Nephron progenitor cell (in vitro differentiated cells): ENCODE results near the gene ING1.
A peak's percentile ranks its signal among the peaks of the same experiment; 100 is the strongest.
"Not testable (repeated sequence)": the region's sequence is repeated elsewhere in the genome, so short reads cannot be mapped to it uniquely, and the experiment has no call there.

Source experiments
- DNase-seq: peaks from one replicate; pipeline ENCODE4 v3.0.0; 2021
- H3K27ac Mint-ChIP-seq: 2 replicates; pipeline ENCODE4 v1.8.0; 2021; ENCODE audit warnings: mild to moderate bottlenecking, moderate library complexity, mixed read lengths
- H3K27me3 Mint-ChIP-seq: 2 replicates; pipeline ENCODE4 v1.8.0; 2021; ENCODE audit warnings: mild to moderate bottlenecking, low read depth, mixed read lengths; ENCODE audit not compliant: poor library complexity
- H3K36me3 Mint-ChIP-seq: 2 replicates; pipeline ENCODE4 v1.8.0; 2021; ENCODE audit warnings: low read depth, mixed read lengths
- H3K4me1 Mint-ChIP-seq: 2 replicates; pipeline ENCODE4 v1.8.0; 2021; ENCODE audit warnings: mixed read lengths
- H3K4me3 Mint-ChIP-seq: 2 replicates; pipeline ENCODE4 v1.8.0; 2021; ENCODE audit warnings: mild to moderate bottlenecking, moderate library complexity, mixed read lengths
- H3K9me3 Mint-ChIP-seq: 2 replicates; pipeline ENCODE4 v1.8.0; 2021; ENCODE audit warnings: mild to moderate bottlenecking, moderate library complexity, mixed read lengths
- TF ChIP-seq, protein P1 (sequence below): fragments of 200-600 bp; sonication (generic); IDR thresholded peaks from 2 replicates; pipeline ENCODE4 v1.5.0; 2021; ENCODE audit warnings: antibody characterized with exemption

The ING1 gene

DNA sequence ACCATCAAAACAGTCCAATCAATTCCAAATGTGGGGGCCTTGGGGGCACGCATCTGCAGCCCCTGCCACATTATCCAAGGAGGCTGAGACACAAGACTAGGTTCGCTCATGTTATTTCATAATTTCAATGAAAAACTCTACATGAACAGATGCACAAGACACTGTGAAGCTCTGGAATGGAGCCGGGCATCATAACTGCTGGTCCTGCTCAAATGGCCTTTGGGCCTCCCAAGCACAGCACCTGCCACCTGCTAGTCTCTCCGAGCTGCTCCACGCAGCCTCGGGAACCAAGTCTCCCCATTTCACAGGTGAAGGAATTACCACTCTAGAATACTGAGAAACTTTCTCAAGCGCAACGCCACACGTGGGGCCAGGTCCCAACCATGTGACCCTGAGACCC, 24.5 kb upstream of the ING1 start:
- peaks cover 53% of the 10 kb centered on the region for H3K36me3 Mint-ChIP-seq
- TF ChIP-seq, protein P1, sequence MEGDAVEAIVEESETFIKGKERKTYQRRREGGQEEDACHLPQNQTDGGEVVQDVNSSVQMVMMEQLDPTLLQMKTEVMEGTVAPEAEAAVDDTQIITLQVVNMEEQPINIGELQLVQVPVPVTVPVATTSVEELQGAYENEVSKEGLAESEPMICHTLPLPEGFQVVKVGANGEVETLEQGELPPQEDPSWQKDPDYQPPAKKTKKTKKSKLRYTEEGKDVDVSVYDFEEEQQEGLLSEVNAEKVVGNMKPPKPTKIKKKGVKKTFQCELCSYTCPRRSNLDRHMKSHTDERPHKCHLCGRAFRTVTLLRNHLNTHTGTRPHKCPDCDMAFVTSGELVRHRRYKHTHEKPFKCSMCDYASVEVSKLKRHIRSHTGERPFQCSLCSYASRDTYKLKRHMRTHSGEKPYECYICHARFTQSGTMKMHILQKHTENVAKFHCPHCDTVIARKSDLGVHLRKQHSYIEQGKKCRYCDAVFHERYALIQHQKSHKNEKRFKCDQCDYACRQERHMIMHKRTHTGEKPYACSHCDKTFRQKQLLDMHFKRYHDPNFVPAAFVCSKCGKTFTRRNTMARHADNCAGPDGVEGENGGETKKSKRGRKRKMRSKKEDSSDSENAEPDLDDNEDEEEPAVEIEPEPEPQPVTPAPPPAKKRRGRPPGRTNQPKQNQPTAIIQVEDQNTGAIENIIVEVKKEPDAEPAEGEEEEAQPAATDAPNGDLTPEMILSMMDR: no peak
- DNase-seq: no peak
- H3K4me1 Mint-ChIP-seq: peaks cover 19% of the 10 kb centered on the region
- H3K27me3 Mint-ChIP-seq: no peaks in the 10 kb centered on the region
- H3K9me3 Mint-ChIP-seq: no peaks in the 10 kb centered on the region
- H3K27ac Mint-ChIP-seq: no peak overlapping the region
- no peak overlapping the region for H3K4me3 Mint-ChIP-seq

DNA sequence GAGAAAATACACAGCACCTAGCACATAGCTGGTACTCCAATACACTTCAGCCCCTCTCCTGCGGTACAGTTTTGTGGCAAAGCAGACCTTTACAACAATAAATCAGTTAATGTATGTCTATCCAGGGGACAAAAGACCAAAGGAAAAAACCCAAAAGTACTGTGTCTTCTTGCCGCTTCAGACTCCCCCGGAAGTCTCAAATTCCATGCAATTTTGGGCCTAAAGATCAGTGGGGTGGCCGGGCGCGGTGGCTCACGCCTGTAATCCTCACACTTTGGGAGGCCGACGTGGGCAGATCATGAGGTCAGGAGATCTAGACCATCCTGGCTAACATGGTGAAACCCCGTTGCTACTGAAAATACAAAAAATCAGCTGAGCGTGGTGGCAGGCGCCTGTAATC, 23.8 kb upstream of the ING1 start:
- no peak for DNase-seq
- no peaks in the 10 kb centered on the region for H3K9me3 Mint-ChIP-seq
- H3K4me1 Mint-ChIP-seq: peaks cover 19% of the 10 kb centered on the region
- TF ChIP-seq, protein P1: no peak
- H3K36me3 Mint-ChIP-seq: peaks cover 57% of the 10 kb centered on the region
- H3K27ac Mint-ChIP-seq: peak overlapping the region; percentile 67
- no peak overlapping the region for H3K4me3 Mint-ChIP-seq
- no peaks in the 10 kb centered on the region for H3K27me3 Mint-ChIP-seq

DNA sequence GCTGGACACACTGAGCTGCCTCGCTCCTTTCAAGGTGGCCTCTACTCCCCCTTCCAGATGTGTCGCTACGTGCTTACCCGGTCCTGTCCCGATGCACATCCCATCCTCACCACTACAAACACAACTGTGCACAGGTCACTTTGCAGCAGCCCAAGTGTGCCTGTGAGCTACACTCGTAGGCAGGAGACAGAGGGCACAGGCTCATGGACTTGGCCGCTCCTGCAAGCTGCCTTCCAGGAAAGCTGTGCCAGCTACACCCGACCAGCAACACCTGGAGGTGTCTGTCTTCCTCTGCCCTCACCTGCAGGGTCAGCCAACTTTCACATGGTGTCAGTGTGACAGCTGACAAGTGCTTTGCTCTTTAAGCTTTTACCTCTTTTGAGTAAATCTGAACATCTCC, 23.0 kb upstream of the ING1 start:
- DNase-seq: no peak
- no peaks in the 10 kb centered on the region for H3K27me3 Mint-ChIP-seq
- peaks cover 14% of the 10 kb centered on the region for H3K4me1 Mint-ChIP-seq
- peaks cover 52% of the 10 kb centered on the region for H3K36me3 Mint-ChIP-seq
- no peaks in the 10 kb centered on the region for H3K9me3 Mint-ChIP-seq
- H3K4me3 Mint-ChIP-seq: no peak overlapping the region
- TF ChIP-seq, protein P1: no peak
- peak overlapping the region; percentile 61 for H3K27ac Mint-ChIP-seq

DNA sequence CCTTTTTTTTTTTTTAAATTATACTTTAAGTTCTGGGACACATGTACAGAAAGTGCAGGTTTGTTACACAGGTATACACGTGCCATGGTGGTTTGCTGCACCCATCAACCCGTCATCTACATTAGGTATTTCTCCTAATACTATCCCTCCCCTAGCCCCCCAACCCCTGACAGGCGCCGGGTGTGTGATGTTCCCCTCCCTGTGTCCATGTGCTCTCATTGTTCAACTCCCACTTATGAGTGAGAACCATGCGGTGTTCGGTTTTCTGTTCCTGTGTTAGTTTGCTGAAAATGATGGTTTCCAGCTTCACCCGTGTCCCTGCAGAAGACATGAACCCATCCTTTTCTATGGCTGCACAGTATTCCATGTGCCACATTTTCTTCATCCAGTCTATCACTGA, 17.7 kb upstream of the ING1 start:
- not testable (repeated sequence) for H3K9me3 Mint-ChIP-seq, H3K27me3 Mint-ChIP-seq, DNase-seq, H3K4me3 Mint-ChIP-seq
- H3K27ac Mint-ChIP-seq: peak overlapping the region; percentile 48
- H3K4me1 Mint-ChIP-seq: peaks cover 10% of the 10 kb centered on the region
- H3K36me3 Mint-ChIP-seq: peaks cover 69% of the 10 kb centered on the region

DNA sequence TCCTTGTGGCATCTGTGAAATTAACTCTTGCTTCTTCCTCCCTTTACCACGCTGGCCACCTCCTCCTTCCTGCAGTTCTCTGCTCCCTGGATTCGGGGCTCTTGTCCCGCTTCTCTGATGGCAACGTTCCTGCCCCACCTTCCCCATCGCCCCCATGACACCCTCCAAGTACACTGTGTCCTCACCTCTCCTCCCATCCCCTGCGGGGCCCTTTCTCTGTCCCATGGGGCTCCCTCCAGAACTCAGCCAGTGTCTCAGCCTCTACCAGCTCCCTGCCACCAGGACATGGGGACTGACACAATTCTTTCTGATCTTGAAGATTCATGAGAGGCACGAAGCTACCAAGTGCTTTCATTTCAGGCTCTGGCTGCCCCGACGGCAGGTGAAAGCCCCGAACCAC, 16.7 kb upstream of the ING1 start:
- Mint-ChIP-seq H3K27ac (peak overlapping the region; percentile 75), H3K4me3 (no peak overlapping the region), H3K9me3 (no peaks in the 10 kb centered on the region), H3K36me3 (peaks cover 67% of the 10 kb centered on the region), H3K4me1 (peaks cover 19% of the 10 kb centered on the region), H3K27me3 (no peaks in the 10 kb centered on the region)
- TF ChIP-seq, protein P1: no peak
- no peak for DNase-seq

DNA sequence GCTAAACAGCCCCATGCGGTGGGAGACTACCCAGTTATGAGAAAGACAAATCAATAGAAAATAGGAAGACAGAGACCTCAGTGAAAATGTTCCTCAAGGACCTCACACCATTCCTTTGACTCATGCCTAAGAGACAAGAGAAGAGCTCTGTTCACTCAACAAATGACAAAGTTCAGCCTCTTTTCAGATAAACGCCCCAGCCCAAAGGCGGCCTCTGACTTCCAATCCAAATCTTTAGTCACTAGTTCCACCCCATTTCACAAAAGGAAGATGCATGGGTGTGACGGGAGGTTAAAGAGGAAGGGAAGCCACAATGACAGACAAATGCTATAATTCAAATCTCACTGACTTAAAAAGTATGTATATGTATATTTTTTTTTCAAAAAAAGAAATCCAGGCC, 15.7 kb upstream of the ING1 start:
- no peak for DNase-seq
- peaks cover 72% of the 10 kb centered on the region for H3K36me3 Mint-ChIP-seq

More for the DNA sequence above, 15.7 kb upstream of the ING1 start:
- Mint-ChIP-seq H3K27me3 (no peaks in the 10 kb centered on the region), H3K27ac (peak overlapping the region; percentile 50), H3K4me3 (no peak overlapping the region), H3K9me3 (no peaks in the 10 kb centered on the region), H3K4me1 (peaks cover 30% of the 10 kb centered on the region)
- TF ChIP-seq, protein P1: no peak
